Activated naive CD4-positive, alpha-beta T cell treated with anti-CD3 and anti-CD28 coated beads, Interleukin-2, amount 10 ng/mL, durations not matched to agents 7 days and 5 days (primary cell): ENCODE measurements around the gene AFAP1.

ENCODE experiments used
- CTCF ChIA-PET: fragments of 350-600 bp; sonication (Branson Sonifier 250); formaldehyde crosslinking; loops from one replicate; lab custom pipeline; 2021; ENCODE audit warnings: antibody characterized with exemption; lab: Charles Lee
- DNase-seq: peaks from one replicate; pipeline ENCODE4 v3.0.0-alpha.2; 2020
- H3K27ac Mint-ChIP-seq: one replicate; pipeline ENCODE4 v1.8.0; 2021; ENCODE audit warnings: mild to moderate bottlenecking, moderate library complexity, mixed read lengths
- H3K27me3 Mint-ChIP-seq: one replicate; pipeline ENCODE4 v1.8.0; 2021; ENCODE audit warnings: mild to moderate bottlenecking, mixed read lengths
- H3K36me3 Mint-ChIP-seq: one replicate; pipeline ENCODE4 v1.8.0; 2021; ENCODE audit warnings: mixed read lengths
- H3K4me1 Mint-ChIP-seq: one replicate; pipeline ENCODE4 v1.8.0; 2021; ENCODE audit warnings: mixed read lengths
- H3K4me3 Mint-ChIP-seq: one replicate; pipeline ENCODE4 v1.8.0; 2021; ENCODE audit warnings: mild to moderate bottlenecking, moderate library complexity, mixed read lengths
- H3K9me3 Mint-ChIP-seq: one replicate; pipeline ENCODE4 v1.8.0; 2021; ENCODE audit warnings: mixed read lengths

The AFAP1 gene

GRCh38 chr4:7830747-7831146 lies 108.9 kb downstream of the AFAP1 start:
- H3K4me3 Mint-ChIP-seq: no peak overlapping the region
- no peak overlapping the region for H3K27ac Mint-ChIP-seq
- CTCF ChIA-PET: interaction anchor here (1.0 to 2.4 kb wide), 2 partner anchors 13 to 15 kb away, joined by 3 to 10 read pairs; no protein-coding TSS in a partner anchor
- no peaks in the 10 kb centered on the region for H3K27me3 Mint-ChIP-seq
- peaks cover 54% of the 10 kb centered on the region for H3K36me3 Mint-ChIP-seq
- peaks cover 54% of the 10 kb centered on the region for H3K4me1 Mint-ChIP-seq
- H3K9me3 Mint-ChIP-seq: peaks cover 5% of the 10 kb centered on the region
- no peak for DNase-seq

DNA sequence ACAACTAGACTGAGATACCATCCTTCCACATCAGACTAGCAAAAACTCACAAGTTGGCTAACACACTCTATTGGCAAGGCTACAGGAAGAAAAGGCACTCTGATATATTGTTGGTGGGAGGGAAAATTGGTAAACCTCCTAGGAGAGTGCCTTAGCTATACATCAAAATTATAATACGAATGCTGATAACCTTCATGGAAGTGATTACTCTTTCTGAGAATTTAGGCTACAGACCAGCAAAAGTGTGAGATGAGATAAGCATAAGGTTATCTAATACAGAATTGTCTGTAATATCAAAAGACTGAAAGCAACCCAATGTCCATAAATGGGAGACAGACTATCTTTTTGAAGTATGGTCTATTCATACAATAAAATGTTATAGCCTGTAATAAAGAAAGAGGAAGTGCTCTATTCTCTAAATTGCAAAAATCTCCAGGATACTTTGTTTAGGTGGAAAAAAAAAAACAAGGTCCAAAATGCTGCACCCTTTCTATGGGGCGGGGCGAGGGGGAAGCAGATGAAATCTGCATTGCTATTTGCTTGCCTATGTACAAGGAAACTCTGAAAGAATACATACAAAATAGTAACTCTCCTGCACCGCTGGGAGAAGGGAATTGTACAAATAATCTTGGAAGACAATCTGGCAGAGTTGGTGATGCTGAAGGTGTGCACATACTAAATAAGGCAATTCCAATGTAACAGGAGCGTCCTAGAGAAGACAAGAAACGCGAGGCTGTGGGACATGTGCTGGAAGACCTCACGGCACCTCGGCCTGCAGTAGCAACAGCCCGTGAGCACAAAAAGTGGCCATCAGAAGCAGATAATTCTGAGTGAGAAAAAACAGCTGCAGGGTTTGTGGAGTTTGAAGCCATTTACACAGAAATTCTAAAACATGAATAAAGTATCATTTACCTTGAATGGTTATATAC lies 109.7 kb downstream of the AFAP1 start:
- H3K9me3 Mint-ChIP-seq: peaks cover 5% of the 10 kb centered on the region
- CTCF ChIA-PET: interaction anchor here (1.9 kb wide), 1 partner anchor 25 kb away, joined by 10 read pairs; no protein-coding TSS in a partner anchor
- H3K4me1 Mint-ChIP-seq: peaks cover 54% of the 10 kb centered on the region
- peak overlapping the region; percentile 84 for H3K27ac Mint-ChIP-seq
- no peak for DNase-seq
- H3K27me3 Mint-ChIP-seq: no peaks in the 10 kb centered on the region
- peaks cover 54% of the 10 kb centered on the region for H3K36me3 Mint-ChIP-seq
- no peak overlapping the region for H3K4me3 Mint-ChIP-seq

DNA sequence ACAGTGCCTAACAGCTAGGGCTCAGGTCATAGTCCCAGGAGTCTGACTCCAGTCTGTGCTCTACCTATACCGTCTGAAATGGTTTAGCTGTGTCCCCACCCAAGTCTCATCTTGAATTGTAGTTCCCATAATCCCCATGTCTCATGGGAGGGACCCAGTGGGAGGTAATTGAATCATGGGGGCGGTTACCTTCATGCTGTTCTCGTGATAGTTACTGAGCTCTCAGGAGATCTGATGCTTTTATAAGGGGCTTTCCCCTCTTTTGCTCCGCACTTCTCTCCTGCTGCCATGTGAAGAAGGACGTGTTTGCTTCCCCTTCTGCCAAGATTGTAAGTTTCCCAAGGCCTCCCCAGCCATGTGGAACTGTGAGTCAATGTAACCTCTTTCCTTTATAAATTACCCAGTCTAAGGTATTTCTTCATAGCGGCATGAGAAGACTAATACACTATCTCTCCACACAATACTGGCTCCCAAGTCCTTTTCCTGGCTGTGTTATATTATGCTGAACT lies 110.8 kb downstream of the AFAP1 start:
- Mint-ChIP-seq H3K27ac (peak overlapping the region; percentile 84), H3K27me3 (no peaks in the 10 kb centered on the region), H3K4me1 (peaks cover 54% of the 10 kb centered on the region), H3K4me3 (no peak overlapping the region), H3K36me3 (peaks cover 52% of the 10 kb centered on the region), H3K9me3 (peaks cover 5% of the 10 kb centered on the region)
- CTCF ChIA-PET: interaction anchor here (0.8 to 1.9 kb wide), 8 partner anchors 14 to 158 kb away, joined by 3 to 10 read pairs (median 4); no protein-coding TSS in a partner anchor
- DNase-seq: no peak

- DNase-seq: peak; percentile 59
- Mint-ChIP-seq H3K4me3 (peak overlapping the region; percentile 8), H3K9me3 (peaks cover 5% of the 10 kb centered on the region)
Measured at GRCh38 chr4:7828011-7828720, 111.5 kb downstream of the AFAP1 start.

DNA sequence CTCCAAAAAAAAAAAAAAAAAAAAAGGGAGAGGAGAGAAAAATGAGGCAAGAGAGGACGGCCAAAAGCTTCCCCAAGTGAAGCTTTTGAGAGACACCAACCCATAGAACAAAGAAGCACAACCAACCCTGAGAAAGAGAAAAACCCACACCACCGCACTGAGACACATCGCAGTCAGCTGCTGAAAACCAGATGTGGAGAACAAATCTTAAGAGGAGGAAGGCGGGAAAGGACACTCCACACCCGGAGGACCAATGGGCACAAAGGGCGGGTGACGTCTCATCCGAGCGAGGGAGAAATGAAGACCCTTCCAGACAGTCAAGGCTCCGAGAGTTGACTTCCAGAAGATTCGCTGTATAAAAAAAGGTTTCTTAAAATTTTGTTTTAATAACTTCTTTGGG lies 112.1 kb downstream of the AFAP1 start:
- CTCF ChIA-PET: interaction anchor here (1.0 to 1.5 kb wide), 4 partner anchors 13 to 23 kb away, joined by 3 to 6 read pairs (median 4); no protein-coding TSS in a partner anchor
- peak overlapping the region; percentile 7 for H3K4me3 Mint-ChIP-seq
- H3K27me3 Mint-ChIP-seq: no peaks in the 10 kb centered on the region
- no peak for DNase-seq
- H3K4me1 Mint-ChIP-seq: peaks cover 54% of the 10 kb centered on the region
- H3K27ac Mint-ChIP-seq: peak overlapping the region; percentile 84
- H3K36me3 Mint-ChIP-seq: peaks cover 52% of the 10 kb centered on the region
- H3K9me3 Mint-ChIP-seq: peaks cover 5% of the 10 kb centered on the region

More at GRCh38 chr4:7828011-7828720, 111.5 kb downstream of the AFAP1 start:
- Mint-ChIP-seq H3K36me3 (peaks cover 54% of the 10 kb centered on the region), H3K27me3 (no peaks in the 10 kb centered on the region), H3K4me1 (peaks cover 54% of the 10 kb centered on the region), H3K27ac (peak overlapping the region; percentile 84)
- CTCF ChIA-PET: interaction anchor here (0.8 to 1.9 kb wide), 9 partner anchors 13 to 159 kb away, joined by 3 to 10 read pairs (median 4); no protein-coding TSS in a partner anchor

GRCh38 chr4:7826909-7827306 lies 112.8 kb downstream of the AFAP1 start:
- H3K4me3 Mint-ChIP-seq: no peak overlapping the region
- H3K4me1 Mint-ChIP-seq: peaks cover 54% of the 10 kb centered on the region
- H3K27me3 Mint-ChIP-seq: no peaks in the 10 kb centered on the region
- no peak for DNase-seq
- H3K27ac Mint-ChIP-seq: peak overlapping the region; percentile 75
- CTCF ChIA-PET: interaction anchor here (0.9 to 2.3 kb wide), 3 partner anchors 17 to 25 kb away, joined by 3 to 8 read pairs (median 6); no protein-coding TSS in a partner anchor
- peaks cover 5% of the 10 kb centered on the region for H3K9me3 Mint-ChIP-seq
- H3K36me3 Mint-ChIP-seq: peaks cover 46% of the 10 kb centered on the region

DNA sequence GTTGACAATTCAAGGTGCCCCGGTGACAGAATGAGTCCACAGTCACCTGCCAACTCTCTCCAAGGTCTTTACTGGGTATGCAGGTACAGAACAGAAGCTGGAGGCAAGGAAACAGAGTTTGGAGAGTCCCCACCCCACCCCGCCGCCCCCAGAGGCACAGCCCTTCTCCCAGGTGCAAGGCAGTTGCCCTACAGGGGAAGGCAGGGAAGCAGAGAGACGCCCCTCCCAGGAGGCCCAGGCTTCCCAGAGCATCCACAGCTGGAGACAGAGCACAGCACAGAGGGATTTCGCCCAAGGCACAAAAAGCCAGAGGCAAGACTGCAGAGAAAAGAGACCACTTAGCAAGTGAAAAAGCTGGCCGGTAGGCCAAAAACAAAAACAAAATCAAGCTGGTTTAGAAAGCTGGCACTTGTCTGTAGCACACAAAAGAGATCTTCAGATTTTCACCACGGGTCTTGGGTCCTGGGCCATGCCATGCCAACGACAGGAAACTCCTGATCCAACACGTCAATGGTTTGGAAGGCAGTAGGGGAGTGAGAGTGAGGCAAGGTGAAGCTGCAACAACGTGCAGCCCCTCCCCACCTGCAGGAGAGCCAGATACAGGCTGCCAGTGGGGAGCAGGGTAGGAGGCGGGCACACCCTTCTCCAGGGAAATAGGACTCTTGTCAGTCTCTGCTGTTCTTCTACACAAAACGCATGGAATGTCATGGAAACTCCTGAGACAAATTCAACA lies 113.3 kb downstream of the AFAP1 start:
- CTCF ChIA-PET: interaction anchor here (0.9 to 2.3 kb wide), 3 partner anchors 18 to 24 kb away, joined by 3 to 8 read pairs (median 6); no protein-coding TSS in a partner anchor
- no peaks in the 10 kb centered on the region for H3K27me3 Mint-ChIP-seq
- peaks cover 5% of the 10 kb centered on the region for H3K9me3 Mint-ChIP-seq
- no peak for DNase-seq
- peak overlapping the region; percentile 75 for H3K27ac Mint-ChIP-seq
- H3K4me1 Mint-ChIP-seq: peaks cover 53% of the 10 kb centered on the region
- peaks cover 42% of the 10 kb centered on the region for H3K36me3 Mint-ChIP-seq
- no peak overlapping the region for H3K4me3 Mint-ChIP-seq

DNA sequence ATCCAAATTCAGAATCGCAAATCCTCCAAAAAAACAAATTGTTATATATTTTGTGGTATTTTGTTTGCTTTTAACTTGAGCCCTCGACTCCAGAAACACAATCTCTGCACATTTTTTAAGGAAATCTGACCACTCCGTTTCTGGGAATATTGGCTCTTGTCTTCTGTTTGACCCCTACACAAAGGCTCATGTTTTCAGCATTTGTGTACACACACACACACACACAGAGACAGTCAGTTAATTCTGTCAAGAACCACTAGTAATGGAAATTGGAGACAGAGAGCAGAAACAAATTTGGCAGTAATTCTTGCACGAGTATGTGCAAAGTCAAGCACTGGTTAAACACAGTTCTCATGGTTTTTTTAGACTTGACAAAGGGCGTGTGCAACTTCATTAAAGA lies 115.4 kb downstream of the AFAP1 start:
- Mint-ChIP-seq H3K27me3 (no peaks in the 10 kb centered on the region), H3K27ac (no peak overlapping the region), H3K4me3 (no peak overlapping the region), H3K4me1 (peaks cover 44% of the 10 kb centered on the region), H3K36me3 (peaks cover 28% of the 10 kb centered on the region), H3K9me3 (peaks cover 5% of the 10 kb centered on the region)
- CTCF ChIA-PET: interaction anchor here (1.1 kb wide), 1 partner anchor 22 kb away, joined by 3 read pairs; no protein-coding TSS in a partner anchor
- no peak for DNase-seq

GRCh38 chr4:7823416-7823824 lies 116.2 kb downstream of the AFAP1 start:
- Mint-ChIP-seq H3K4me1 (peaks cover 36% of the 10 kb centered on the region), H3K36me3 (peaks cover 20% of the 10 kb centered on the region), H3K4me3 (no peak overlapping the region), H3K27ac (no peak overlapping the region), H3K27me3 (no peaks in the 10 kb centered on the region), H3K9me3 (peaks cover 2% of the 10 kb centered on the region)
- no peak for DNase-seq
- CTCF ChIA-PET: interaction anchor here (0.6 to 1.1 kb wide), 4 partner anchors 21 to 1332 kb away, joined by 3 to 4 read pairs (median 3); no protein-coding TSS in a partner anchor

GRCh38 chr4:7822877-7823276 lies 116.8 kb downstream of the AFAP1 start:
- no peak overlapping the region for H3K27ac Mint-ChIP-seq
- CTCF ChIA-PET: interaction anchor here (0.7 to 1.1 kb wide), 3 partner anchors 20 to 79 kb away, joined by 3 to 4 read pairs (median 3); no protein-coding TSS in a partner anchor

GRCh38 chr4:7822137-7822505 lies 117.5 kb downstream of the AFAP1 start:
- Mint-ChIP-seq H3K27ac (no peak overlapping the region), H3K9me3 (peaks cover 2% of the 10 kb centered on the region), H3K4me3 (no peak overlapping the region), H3K27me3 (no peaks in the 10 kb centered on the region), H3K36me3 (peaks cover 15% of the 10 kb centered on the region), H3K4me1 (peaks cover 23% of the 10 kb centered on the region)
- CTCF ChIA-PET: interaction anchor here (0.8 to 3.0 kb wide), 6 partner anchors 18 to 165 kb away, joined by 3 to 14 read pairs (median 4); no protein-coding TSS in a partner anchor
- no peak for DNase-seq

More at GRCh38 chr4:7822877-7823276, 116.8 kb downstream of the AFAP1 start:
- Mint-ChIP-seq H3K9me3 (peaks cover 2% of the 10 kb centered on the region), H3K27me3 (no peaks in the 10 kb centered on the region), H3K4me3 (no peak overlapping the region), H3K36me3 (peaks cover 19% of the 10 kb centered on the region), H3K4me1 (peaks cover 30% of the 10 kb centered on the region)
- DNase-seq: no peak

GRCh38 chr4:7821245-7822136 lies 118.2 kb downstream of the AFAP1 start:
- Mint-ChIP-seq H3K4me1 (peaks cover 17% of the 10 kb centered on the region), H3K4me3 (no peak overlapping the region), H3K9me3 (no peaks in the 10 kb centered on the region), H3K36me3 (peaks cover 9% of the 10 kb centered on the region), H3K27ac (no peak overlapping the region), H3K27me3 (no peaks in the 10 kb centered on the region)
- no peak for DNase-seq
- CTCF ChIA-PET: interaction anchor here (0.8 to 3.0 kb wide), 7 partner anchors 17 to 165 kb away, joined by 3 to 14 read pairs (median 4); no protein-coding TSS in a partner anchor
